ENCODE results near the gene LETM1.

The LETM1 gene

DNA sequence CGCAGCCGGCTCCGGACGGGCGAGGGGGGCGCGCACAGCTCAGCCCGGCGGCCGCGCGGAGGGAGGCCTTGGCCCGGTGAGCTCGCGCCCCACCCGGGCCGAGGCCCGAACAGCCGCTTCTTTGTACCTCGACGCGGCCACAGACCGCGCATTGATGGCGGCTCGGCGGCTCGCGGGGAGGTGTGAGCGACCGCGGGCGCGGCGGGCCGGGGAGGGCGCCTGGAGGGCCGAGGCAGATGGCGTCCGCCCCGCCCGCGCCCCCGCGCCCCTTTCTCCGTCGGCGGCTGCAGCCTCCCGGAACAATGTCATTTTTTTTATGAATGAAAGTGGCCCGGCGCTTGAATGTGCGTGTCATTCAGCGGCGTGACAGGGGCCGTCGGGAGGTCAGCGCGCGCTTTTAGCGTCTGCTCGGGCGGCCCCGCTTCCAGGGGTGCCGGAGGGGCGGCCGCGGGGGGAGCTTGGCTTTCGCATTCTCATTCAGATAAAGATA, 61.1 kb downstream of the LETM1 start:
- peak; percentile 50 for DNase-seq (ENCODE audit: low spot score)

- DNase-seq (ENCODE audit: low spot score): peak; percentile 54
These were observed 61.8 kb downstream of the LETM1 start for GRCh38 chr4:1793940-1794808.

DNA sequence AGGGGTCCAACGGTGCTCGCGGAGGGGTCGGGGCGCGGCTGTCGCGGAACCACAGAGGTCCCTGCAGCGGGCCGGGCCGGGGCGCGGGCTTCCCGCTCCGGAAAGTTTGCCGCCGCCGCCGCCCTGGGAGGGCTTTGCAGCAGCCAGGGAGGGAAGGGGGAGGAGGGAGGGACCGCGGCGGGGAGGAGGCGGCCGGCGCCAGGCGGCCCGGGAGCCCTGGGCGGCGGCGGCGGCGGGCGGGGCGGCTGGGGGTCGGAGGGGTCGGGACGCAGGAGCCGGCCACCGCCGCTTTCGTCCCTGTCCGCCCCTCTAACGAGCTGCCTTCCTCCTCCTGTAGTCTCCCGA, 62.5 kb downstream of the LETM1 start:
- peak; percentile 76 for DNase-seq (ENCODE audit: low spot score)

GRCh38 chr4:1792832-1793495, 63.0 kb downstream of the LETM1 start, which contains the start of gene FGFR3:
FGFR3 (plus strand) TSS chr4:1793293; CDS start chr4:1793935, 642 bp downstream.
- DNase-seq (ENCODE audit: low spot score): peak; percentile 98

DNA sequence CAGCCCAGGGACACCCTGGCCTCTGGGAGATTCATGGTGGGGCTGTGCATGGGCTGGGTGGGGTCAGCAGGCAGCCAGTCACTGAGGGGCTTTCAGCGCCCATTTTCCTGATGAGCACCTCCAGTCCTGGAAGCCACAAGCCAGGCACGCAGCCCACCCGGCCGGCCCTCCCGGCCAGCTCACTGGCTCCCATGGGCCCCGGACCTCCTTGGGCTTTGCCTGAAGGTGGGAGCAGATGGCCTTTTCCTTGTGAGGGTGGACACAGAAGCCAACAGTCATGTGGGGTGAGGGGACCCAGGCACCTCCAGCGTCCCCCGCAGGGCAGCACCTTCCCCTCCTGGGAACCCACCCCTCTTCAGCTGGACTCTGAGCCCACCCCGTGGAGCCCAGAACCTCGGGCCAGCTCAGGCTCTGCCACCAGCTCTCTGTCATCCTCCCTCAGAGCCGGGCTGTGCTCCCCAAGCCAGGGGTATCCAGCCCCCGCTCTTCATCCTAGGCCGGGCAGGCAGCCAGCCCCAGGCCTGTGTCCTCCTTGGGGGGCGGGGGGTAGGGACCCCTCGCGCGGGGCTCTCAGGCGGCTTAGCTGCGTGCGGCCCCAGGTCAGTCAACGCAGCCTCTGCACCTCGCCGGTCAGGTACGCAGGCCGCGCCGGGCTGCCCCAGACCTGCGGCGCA, 63.7 kb downstream of the LETM1 start:
- no peak for DNase-seq (ENCODE audit: low spot score)

DNA sequence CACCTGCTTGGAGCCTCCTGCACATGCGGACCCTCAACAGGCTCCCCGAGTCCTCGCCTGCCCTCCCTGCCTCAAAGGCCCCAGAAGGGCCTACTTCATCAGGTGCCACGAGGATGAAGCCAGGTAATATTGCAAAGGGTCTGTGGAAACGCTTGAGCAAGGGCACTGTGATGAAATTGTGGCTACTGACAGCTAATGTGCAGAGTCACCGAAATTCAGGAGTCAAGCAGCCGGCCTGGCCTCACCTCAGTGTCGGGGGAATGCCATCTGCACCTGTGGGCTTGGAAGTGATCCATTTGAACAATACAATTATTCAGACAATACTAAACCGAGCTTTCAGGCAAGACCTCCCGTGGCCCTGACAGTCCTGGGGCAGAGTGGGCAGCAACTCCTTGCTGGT, 66.0 kb downstream of the LETM1 start:
- no peak for DNase-seq (ENCODE audit: low spot score)

DNA sequence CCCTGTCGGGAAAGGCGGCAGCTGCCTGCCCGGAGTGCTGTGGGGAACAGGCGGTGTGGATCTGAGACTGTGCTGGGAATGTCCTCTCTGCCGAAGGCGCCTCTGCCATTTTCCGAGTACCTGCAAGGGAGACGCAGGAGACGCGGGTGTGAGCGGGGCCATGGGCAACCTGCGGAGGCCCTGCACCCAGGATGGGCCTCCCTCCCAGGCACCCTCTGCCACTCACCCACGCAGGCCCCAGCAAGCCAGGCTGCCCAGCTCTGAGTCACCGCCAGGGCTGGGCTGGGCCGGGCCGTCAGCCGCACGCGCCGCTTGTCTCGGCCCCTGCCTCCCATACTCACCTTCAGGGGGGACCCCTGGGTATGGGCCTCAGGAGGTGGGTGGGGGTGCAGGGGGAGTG, 66.4 kb downstream of the LETM1 start:
- DNase-seq (ENCODE audit: low spot score): no peak

GRCh38 chr4:1788254-1788973, 67.5 kb downstream of the LETM1 start:
- DNase-seq (ENCODE audit: low spot score): no peak

- DNase-seq (ENCODE audit: low spot score): no peak
These were observed 68.4 kb downstream of the LETM1 start for GRCh38 chr4:1787411-1788077.

- no peak for DNase-seq (ENCODE audit: low spot score)
These were observed 69.2 kb downstream of the LETM1 start for GRCh38 chr4:1786544-1787362.

DNA sequence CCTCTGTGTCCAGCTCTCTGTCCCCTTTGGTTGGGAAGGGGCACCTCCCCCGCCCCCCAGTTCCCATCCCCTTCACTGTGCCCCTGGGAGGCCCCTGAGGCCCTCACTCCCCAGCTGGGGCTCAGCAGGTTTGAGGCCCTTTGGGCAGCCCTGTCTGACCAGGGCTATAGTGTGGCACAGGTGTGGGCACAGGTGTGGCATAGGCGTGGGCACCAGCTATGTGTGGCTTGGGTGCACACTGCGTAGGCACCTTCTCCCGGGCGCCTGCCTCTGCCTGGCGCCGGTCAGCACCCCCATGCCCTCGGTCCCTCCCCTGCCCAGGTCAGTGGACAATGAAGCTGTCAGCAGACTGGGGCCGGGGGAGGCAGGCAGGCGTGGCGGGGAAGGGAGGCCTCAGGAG, 70.4 kb downstream of the LETM1 start:
- no peak for DNase-seq (ENCODE audit: low spot score)

GRCh38 chr4:1784789-1785591, 71.0 kb downstream of the LETM1 start:
- no peak for DNase-seq (ENCODE audit: low spot score)

- no peak for DNase-seq (ENCODE audit: low spot score)
These were observed 71.6 kb downstream of the LETM1 start for GRCh38 chr4:1784395-1784788.

DNA sequence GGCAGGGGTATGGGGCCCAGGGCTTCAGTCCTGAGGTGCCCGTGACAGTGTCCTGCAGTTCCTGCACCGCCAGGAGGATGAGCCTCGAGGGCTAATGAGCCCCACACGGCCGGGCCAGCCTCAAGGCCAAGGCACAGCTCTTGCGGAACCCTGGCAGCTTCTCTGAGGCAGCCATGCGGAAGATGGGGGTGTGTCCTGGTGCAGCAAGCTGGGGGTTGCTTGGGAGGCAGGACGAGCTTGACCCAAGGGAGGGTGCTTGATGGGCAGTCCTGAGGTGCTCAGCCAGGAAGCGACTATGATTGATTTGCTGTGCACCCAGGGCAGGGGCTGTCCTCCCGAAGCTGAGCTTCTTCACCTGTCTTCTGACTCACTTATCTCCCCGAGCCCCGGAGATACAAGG, 72.0 kb downstream of the LETM1 start:
- no peak for DNase-seq (ENCODE audit: low spot score)

DNA sequence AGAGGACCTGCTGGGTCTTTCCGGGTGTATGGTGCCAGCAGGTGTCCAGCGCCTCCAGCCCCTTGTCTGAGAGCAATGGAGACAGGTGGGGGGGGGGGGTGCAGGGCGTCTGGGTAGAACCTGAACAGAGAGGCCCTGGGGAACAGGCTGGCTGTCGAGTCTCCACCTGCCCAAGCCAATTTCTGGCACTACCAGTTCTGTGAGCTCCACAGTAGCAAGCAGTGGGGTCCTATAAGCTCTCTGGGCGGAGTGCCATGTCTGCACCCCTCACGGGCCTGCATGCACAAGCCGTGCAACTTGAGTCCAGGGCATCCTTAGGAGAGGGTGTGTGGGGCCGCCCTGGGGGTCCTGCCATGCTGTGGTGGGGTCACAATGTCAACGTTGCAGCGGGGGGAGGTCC, 72.9 kb downstream of the LETM1 start:
- DNase-seq (ENCODE audit: low spot score): no peak

DNA sequence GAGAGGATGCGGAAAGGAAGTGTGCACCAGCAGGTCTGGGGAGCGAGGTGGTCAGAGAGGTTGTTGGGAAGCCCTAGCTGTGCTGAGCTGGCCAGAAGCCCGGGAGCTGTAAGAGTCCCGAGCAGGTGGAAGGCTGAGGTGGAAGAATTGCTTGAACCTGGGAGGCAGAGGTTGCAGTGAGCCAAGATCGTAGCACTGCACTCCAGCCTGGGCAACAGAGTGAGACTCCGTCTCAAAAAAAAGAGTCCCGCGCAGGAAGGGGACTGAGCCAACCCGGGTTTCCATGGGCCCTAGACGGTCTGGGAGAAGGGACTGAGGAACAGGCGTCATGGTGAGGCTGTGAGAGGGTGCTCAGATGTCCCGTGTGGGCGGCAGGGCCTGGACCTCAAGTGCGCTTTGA, 75.5 kb downstream of the LETM1 start:
- DNase-seq (ENCODE audit: low spot score): no peak

DNA sequence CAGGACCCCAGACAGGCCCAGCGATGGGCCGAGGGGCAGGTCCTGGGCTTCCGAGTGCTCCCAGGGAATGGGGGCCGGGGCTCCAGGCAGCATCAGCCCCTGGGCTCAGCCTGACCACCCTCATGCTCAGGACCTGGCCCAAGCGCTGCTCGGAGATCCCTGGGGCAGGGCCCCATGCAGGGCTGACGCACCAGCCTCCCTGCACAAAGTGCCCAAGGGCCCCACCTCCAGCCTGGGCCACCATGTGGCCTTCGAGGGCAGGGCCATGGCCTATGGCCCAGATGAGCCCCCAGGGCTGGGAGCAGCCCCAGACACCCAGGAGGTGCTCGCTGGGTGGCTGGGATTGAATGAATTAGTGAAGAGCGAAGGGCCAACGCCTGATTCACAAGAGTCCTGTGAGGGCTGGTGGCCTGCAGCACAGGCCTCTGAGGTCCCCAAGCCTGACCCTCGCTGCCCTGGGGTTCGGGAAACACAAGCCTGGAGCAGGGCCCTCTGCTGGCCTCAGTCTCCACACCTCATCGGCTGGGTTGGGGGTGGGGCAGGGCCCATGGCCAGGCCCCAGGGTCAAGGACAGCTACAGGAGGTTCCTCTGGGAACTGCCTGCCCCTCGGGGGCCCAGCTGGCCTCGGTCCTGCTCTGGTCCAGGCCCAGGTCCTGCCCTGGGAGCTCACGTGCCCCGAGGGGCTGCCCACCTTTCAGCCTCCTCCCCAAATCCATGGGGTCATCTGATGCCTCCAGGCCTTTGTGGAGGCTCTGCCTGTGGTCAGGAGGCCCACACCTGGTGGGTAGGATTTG, 76.2 kb downstream of the LETM1 start:
- DNase-seq (ENCODE audit: low spot score): no peak

- no peak for DNase-seq (ENCODE audit: low spot score)
These were observed 77.1 kb downstream of the LETM1 start for GRCh38 chr4:1778642-1779392.
